RWPE1 (cell line): ENCODE data around the gene UTS2R.

ENCODE experiments used
- CTCF ChIA-PET: fragments of 350-600 bp; sonication (Branson Sonifier 250); formaldehyde crosslinking; extraction: SDS; loops from one replicate; lab custom pipeline; 2021; lab: Yijun Ruan, JAX
- POLR2A ChIA-PET: fragments of 400-600 bp; formaldehyde crosslinking; extraction: SDS; loops from one replicate; lab custom pipeline; 2020; ENCODE audit warnings: antibody characterized with exemption; ENCODE audit not compliant: low non-redundant PET; lab: Yijun Ruan, JAX
- DNase-seq: peaks from one replicate; pipeline ENCODE4 v3.0.0; 2012; ENCODE audit warnings: low spot score
- H3K27ac ChIP-seq: fragments of 450-650 bp; 2 replicates; pipeline ENCODE4 v1.5.1; 2017
- TF ChIP-seq, protein P1 (sequence below): fragments of 450-650 bp; conservative IDR thresholded peaks from 2 replicates; pipeline ENCODE4 v1.5.1; 2017; ENCODE audit warnings: low read depth, mild to moderate bottlenecking

The UTS2R gene

GRCh38 chr17:82385559-82386254 is 14.1 kb downstream of the UTS2R start:
- no peak for DNase-seq
- TF ChIP-seq, protein P1, sequence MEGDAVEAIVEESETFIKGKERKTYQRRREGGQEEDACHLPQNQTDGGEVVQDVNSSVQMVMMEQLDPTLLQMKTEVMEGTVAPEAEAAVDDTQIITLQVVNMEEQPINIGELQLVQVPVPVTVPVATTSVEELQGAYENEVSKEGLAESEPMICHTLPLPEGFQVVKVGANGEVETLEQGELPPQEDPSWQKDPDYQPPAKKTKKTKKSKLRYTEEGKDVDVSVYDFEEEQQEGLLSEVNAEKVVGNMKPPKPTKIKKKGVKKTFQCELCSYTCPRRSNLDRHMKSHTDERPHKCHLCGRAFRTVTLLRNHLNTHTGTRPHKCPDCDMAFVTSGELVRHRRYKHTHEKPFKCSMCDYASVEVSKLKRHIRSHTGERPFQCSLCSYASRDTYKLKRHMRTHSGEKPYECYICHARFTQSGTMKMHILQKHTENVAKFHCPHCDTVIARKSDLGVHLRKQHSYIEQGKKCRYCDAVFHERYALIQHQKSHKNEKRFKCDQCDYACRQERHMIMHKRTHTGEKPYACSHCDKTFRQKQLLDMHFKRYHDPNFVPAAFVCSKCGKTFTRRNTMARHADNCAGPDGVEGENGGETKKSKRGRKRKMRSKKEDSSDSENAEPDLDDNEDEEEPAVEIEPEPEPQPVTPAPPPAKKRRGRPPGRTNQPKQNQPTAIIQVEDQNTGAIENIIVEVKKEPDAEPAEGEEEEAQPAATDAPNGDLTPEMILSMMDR = no peak
- ChIA-PET POLR2A (no interaction called here), CTCF (interaction anchor here (0.7 to 0.8 kb wide), 3 partner anchors 9 to 205 kb away, joined by 4 to 5 read pairs (median 4); no protein-coding TSS in a partner anchor)
- H3K27ac ChIP-seq = peak overlapping the region; percentile 74

GRCh38 chr17:82386255-82386831 is 14.8 kb downstream of the UTS2R start:
- no peak overlapping the region for H3K27ac ChIP-seq
- CTCF ChIA-PET = no interaction called here
- DNase-seq = no peak
- POLR2A ChIA-PET = no interaction called here
- TF ChIP-seq, protein P1 = no peak

- ChIA-PET CTCF (no interaction called here), POLR2A (no interaction called here)
- TF ChIP-seq, protein P1 = no peak
- no peak for DNase-seq
- no peak overlapping the region for H3K27ac ChIP-seq
Measured at GRCh38 chr17:82386881-82387704, 15.5 kb downstream of the UTS2R start.

DNA sequence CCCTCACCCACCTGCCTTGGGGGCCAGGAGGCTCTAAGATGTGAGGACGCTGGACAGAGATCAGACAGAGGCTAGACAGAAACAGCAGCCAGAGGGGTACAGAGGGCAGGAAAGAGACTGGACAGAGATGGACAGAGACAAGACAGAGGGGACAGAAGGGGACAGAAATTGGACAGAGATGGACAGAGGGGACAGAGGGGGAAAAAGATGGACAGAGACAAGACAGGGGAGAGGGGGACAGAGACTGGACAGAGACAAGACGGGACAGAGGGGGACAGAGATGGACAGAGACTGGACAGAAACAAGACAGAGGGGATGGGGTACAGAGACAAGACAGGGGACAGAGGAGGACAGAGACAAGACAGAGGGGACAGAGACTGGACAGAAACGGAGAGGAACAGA is 16.1 kb downstream of the UTS2R start:
- ChIA-PET POLR2A (no interaction called here), CTCF (no interaction called here)
- DNase-seq = no peak
- H3K27ac ChIP-seq = no peak overlapping the region
- TF ChIP-seq, protein P1 = no peak

DNA sequence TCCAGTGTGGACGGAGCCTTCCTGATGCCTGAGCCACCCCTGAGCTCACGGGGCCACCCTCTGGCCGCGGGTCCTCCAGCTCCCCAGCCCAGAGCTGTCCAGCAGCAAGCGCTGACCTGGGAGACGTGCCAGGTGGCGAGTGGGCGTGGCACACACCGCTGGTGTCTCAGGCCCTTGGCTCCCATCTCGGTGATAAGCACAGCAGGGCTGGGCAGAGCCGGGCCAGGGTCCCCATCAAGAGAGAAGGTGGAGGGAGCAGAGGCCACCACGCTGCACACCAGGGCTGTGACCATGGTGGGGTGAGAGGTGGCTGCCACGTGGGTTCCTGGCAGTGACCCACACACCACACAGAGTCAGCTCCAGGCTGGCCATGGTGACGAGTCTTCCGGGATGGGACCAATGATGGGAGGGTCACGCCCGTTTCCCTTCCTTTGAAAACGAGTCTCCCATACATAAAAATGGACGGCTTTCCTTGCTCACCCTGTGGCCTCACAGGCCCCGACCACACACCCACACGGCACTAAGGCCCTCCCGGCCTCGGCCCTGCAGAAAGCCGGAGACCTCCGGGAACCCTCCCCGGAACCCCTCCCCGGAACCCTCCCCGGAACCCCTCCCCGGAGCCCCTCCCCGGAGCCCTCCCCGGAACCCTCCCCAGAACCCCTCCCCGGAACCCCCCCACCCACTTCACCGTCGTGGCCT is 16.8 kb downstream of the UTS2R start:
- ChIA-PET POLR2A (interaction anchor here (0.5 kb wide), 1 partner anchor 51 kb away, joined by 3 read pairs; no protein-coding TSS in a partner anchor), CTCF (no interaction called here)
- H3K27ac ChIP-seq = no peak overlapping the region
- TF ChIP-seq, protein P1 = no peak
- DNase-seq = no peak

DNA sequence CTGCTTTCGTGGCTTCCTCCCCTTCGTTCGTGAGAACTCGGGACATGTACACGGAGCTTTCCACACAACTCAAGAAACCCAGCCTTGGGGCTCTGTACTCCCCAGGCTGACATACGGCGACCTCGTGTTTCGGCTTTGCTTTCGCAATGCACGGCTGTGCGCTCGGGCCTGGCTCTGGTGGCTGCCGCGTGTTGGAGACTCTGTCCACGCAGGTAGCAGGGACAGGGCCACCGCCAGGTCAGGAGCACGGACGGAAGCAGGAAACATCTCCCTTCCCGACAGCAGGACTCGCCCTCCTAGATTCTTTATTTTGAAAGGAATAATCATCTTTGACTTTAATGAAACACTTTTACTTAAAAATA is 17.3 kb downstream of the UTS2R start:
- peak overlapping the region; percentile 17 for H3K27ac ChIP-seq
- ChIA-PET CTCF (no interaction called here), POLR2A (no interaction called here)
- TF ChIP-seq, protein P1 = no peak
- DNase-seq = no peak
